H9 (cell line): ENCODE results near the gene ERCC8. TPM values are rescaled to one million over a fixed set of nuclear protein-coding genes. Genes with fewer than 3 reads are reported as not detected.

Experiments used
- DNase-seq: peaks from one replicate; pipeline ENCODE4 v3.0.0-alpha.2; 2017
- H2AFZ ChIP-seq: one replicate; pipeline ENCODE4 v1.6.1; 2013; ENCODE audit warnings: mild to moderate bottlenecking, low read length, control low read depth, moderate library complexity
- H2AK5ac ChIP-seq: 2 replicates; pipeline ENCODE4 v1.6.1; 2013; ENCODE audit warnings: low read length, control low read depth, mixed read lengths; ENCODE audit not compliant: insufficient read length
- H2BK120ac ChIP-seq: one replicate; pipeline ENCODE4 v1.6.1; 2013; ENCODE audit warnings: low read depth, mild to moderate bottlenecking, low read length, control low read depth, inconsistent platforms; ENCODE audit not compliant: poor library complexity, severe bottlenecking
- H2BK12ac ChIP-seq: 2 replicates; pipeline ENCODE4 v1.6.1; 2013; ENCODE audit warnings: low read length, control low read depth, mixed read lengths, low read depth; ENCODE audit not compliant: insufficient read length
- H2BK15ac ChIP-seq: 2 replicates; pipeline ENCODE4 v1.6.1; 2013; ENCODE audit warnings: low read depth, low read length, control low read depth
- H2BK20ac ChIP-seq: one replicate; pipeline ENCODE4 v1.6.1; 2013; ENCODE audit warnings: low read depth, mild to moderate bottlenecking, low read length, control low read depth, inconsistent platforms; ENCODE audit not compliant: poor library complexity, severe bottlenecking
- H2BK5ac ChIP-seq: 2 replicates; pipeline ENCODE4 v1.6.1; 2013; ENCODE audit warnings: low read length, control low read depth, mixed read lengths; ENCODE audit not compliant: insufficient read length
- H3K14ac ChIP-seq: 2 replicates; pipeline ENCODE4 v1.6.1; 2013; ENCODE audit warnings: low read length, control low read depth; ENCODE audit not compliant: insufficient read depth
- H3K18ac ChIP-seq: 2 replicates; pipeline ENCODE4 v1.6.1; 2013; ENCODE audit warnings: low read depth, mild to moderate bottlenecking, mixed read lengths, low read length, control low read depth; ENCODE audit not compliant: insufficient read length
- H3K23ac ChIP-seq: 2 replicates; pipeline ENCODE4 v1.6.1; 2013; ENCODE audit warnings: low read length, control low read depth, mixed read lengths, low read depth; ENCODE audit not compliant: insufficient read length
- H3K23me2 ChIP-seq: 2 replicates; pipeline ENCODE4 v1.6.1; 2013; ENCODE audit warnings: low read depth, mild to moderate bottlenecking, mixed read lengths, low read length, control low read depth; ENCODE audit not compliant: insufficient read length, poor library complexity, severe bottlenecking
- H3K27ac ChIP-seq: 2 replicates; pipeline ENCODE4 v1.5.1; 2013; ENCODE audit warnings: low read length, control low read depth, mixed read lengths, low read depth; ENCODE audit not compliant: insufficient read length
- H3K27me3 ChIP-seq: 2 replicates; pipeline ENCODE4 v1.6.1; 2013; ENCODE audit warnings: low read length, control low read depth, inconsistent platforms; ENCODE audit not compliant: insufficient read depth
- H3K4ac ChIP-seq: 2 replicates; pipeline ENCODE4 v1.6.1; 2013; ENCODE audit warnings: low read depth, mild to moderate bottlenecking, control low read depth, inconsistent platforms, low read length, moderate library complexity
- H3K4me1 ChIP-seq: 2 replicates; pipeline ENCODE4 v1.6.1; 2013; ENCODE audit warnings: low read length, control low read depth, inconsistent platforms; ENCODE audit not compliant: insufficient read depth
- H3K4me2 ChIP-seq: 2 replicates; pipeline ENCODE4 v1.6.1; 2013; ENCODE audit warnings: low read length, control low read depth, mixed read lengths; ENCODE audit not compliant: insufficient read length, insufficient read depth
- H3K56ac ChIP-seq: 2 replicates; pipeline ENCODE4 v1.6.1; 2013; ENCODE audit warnings: low read depth, mild to moderate bottlenecking, mixed read lengths, low read length, control low read depth; ENCODE audit not compliant: insufficient read length
- H3K79me1 ChIP-seq: 2 replicates; pipeline ENCODE4 v1.6.1; 2013; ENCODE audit warnings: low read depth, mild to moderate bottlenecking, moderate library complexity, low read length, control low read depth, inconsistent platforms; ENCODE audit not compliant: insufficient read depth, poor library complexity, severe bottlenecking
- H3K79me2 ChIP-seq: 2 replicates; pipeline ENCODE4 v1.6.1; 2013; ENCODE audit warnings: low read length, control low read depth, inconsistent platforms; ENCODE audit not compliant: insufficient read depth
- H3K9ac ChIP-seq: 2 replicates; pipeline ENCODE4 v1.6.1; 2013; ENCODE audit warnings: low read length, control low read depth, mixed read lengths; ENCODE audit not compliant: insufficient read length; ENCODE audit errors: extremely low read depth
- H3K9me3 ChIP-seq: one replicate; pipeline ENCODE4 v1.6.1; 2013; ENCODE audit warnings: low read depth, low read length, inconsistent platforms; ENCODE audit not compliant: control insufficient read depth
- H3T11ph ChIP-seq: one replicate; pipeline ENCODE4 v1.6.1; 2013; ENCODE audit warnings: mild to moderate bottlenecking, low read length, control low read depth, inconsistent platforms
- H4K20me1 ChIP-seq: one replicate; pipeline ENCODE4 v1.6.1; 2013; ENCODE audit not compliant: control insufficient read depth, insufficient read length, insufficient read depth
- H4K5ac ChIP-seq: 2 replicates; pipeline ENCODE4 v1.6.1; 2013; ENCODE audit warnings: low read depth, mild to moderate bottlenecking, mixed read lengths, low read length, control low read depth; ENCODE audit not compliant: insufficient read length
- H4K8ac ChIP-seq: replicated peaks from 2 replicates; pipeline ENCODE4 v1.6.1; 2013; ENCODE audit warnings: low read length, control low read depth, mixed read lengths, low read depth; ENCODE audit not compliant: insufficient read length
- H4K91ac ChIP-seq: 2 replicates; pipeline ENCODE4 v1.6.1; 2013; ENCODE audit warnings: low read depth, mild to moderate bottlenecking, moderate library complexity, mixed read lengths, low read length, control low read depth; ENCODE audit not compliant: insufficient read length
- H3K27ac Mint-ChIP-seq, 3 experiments: 2 replicates in 2 of 3; 3 replicates in 1 of 3; pipeline ENCODE4 v1.8.0; 2020 to 2021; ENCODE audit warnings: mixed read lengths in 3 of 3, mild to moderate bottlenecking in 1 of 3, moderate library complexity in 1 of 3
- H3K27me3 Mint-ChIP-seq: 2 replicates; pipeline ENCODE4 v1.8.0; 2021; ENCODE audit warnings: low read depth, mild to moderate bottlenecking, moderate library complexity, mixed read lengths
- H3K36me3 Mint-ChIP-seq, 3 experiments: 2 replicates in 2 of 3; 3 replicates in 1 of 3; pipeline ENCODE4 v1.8.0; 2020 to 2021; ENCODE audit warnings: low read depth in 3 of 3, mixed read lengths in 3 of 3; ENCODE audit not compliant: insufficient read depth in 1 of 3
- H3K4me1 Mint-ChIP-seq, 2 experiments: 2 replicates each; pipeline ENCODE4 v1.8.0; 2020; ENCODE audit warnings: mixed read lengths in 2 of 2
- H3K4me3 Mint-ChIP-seq, 2 experiments: 2 replicates in 1 of 2; 3 replicates in 1 of 2; pipeline ENCODE4 v1.8.0; 2020 to 2021; ENCODE audit warnings: mild to moderate bottlenecking in 2 of 2, mixed read lengths in 2 of 2, moderate library complexity in 1 of 2
- H3K9me3 Mint-ChIP-seq, 2 experiments: 2 replicates in 1 of 2; 3 replicates in 1 of 2; pipeline ENCODE4 v1.8.0; 2020; ENCODE audit warnings: mild to moderate bottlenecking in 2 of 2, mixed read lengths in 2 of 2, moderate library complexity in 1 of 2
- CTCF ChIP-seq: fragments of 200-600 bp; sonication (generic); conservative IDR thresholded peaks from 3 replicates; pipeline ENCODE4 v1.8.0; 2021; ENCODE audit warnings: antibody characterized with exemption, mild to moderate bottlenecking
- total RNA-seq: library from RNA; stranded (reverse); gene quantifications from 2 replicates; pipeline ENCODE4 v1.2.1, GENCODE V29; 2021

Gene ERCC8
- total RNA-seq, 1 experiment from 2014 or later = 18.0 TPM

- Histone ChIP-seq H2AFZ (no peak overlapping the region), H3K23ac (no peak overlapping the region), H3K56ac (no peak overlapping the region), H4K8ac (no peak overlapping the region), H3K27me3 (no peaks in the 10 kb centered on the region), H3K4me1 (no peaks in the 10 kb centered on the region), H4K5ac (no peak overlapping the region), H3K14ac (no peak overlapping the region), H2AK5ac (no peak overlapping the region), H3K18ac (no peak overlapping the region), H3K9me3 (no peaks in the 10 kb centered on the region), H4K20me1 (no peaks in the 10 kb centered on the region), H3K79me1 (peaks cover 7% of the 10 kb centered on the region), H2BK12ac (no peak overlapping the region), H3K79me2 (0 out of 2 replicates have a peak, but pooled peaks cover 1% of the 10 kb centered on the region), H3T11ph (no peak overlapping the region), H2BK20ac (no peak overlapping the region), H3K4me2 (no peak overlapping the region), H3K23me2 (no peaks in the 10 kb centered on the region), H2BK15ac (no peak overlapping the region), H3K27ac (no peak overlapping the region), H4K91ac (no peak overlapping the region), H2BK5ac (no peak overlapping the region), H2BK120ac (no peak overlapping the region), H3K4ac (no peak overlapping the region), H3K9ac (no peak overlapping the region)
- H3K4me1 Mint-ChIP-seq = peaks cover 0 to 3% of the 10 kb centered on the region in 2 experiments; a peak in 1 of 4 replicates
- peak; percentile 38; the same call in 1 of the 3 replicates for TF ChIP-seq CTCF
- no peaks in the 10 kb centered on the region for H3K27me3 Mint-ChIP-seq
- no peak overlapping the region for H3K4me3 Mint-ChIP-seq
- no peak for DNase-seq
- peaks cover 0 to 14% (median 12%) of the 10 kb centered on the region in 3 experiments; a peak in 5 of 7 replicates for H3K36me3 Mint-ChIP-seq
- H3K27ac Mint-ChIP-seq = no peak overlapping the region
- H3K9me3 Mint-ChIP-seq = peaks cover 9 to 15% of the 10 kb centered on the region in 2 experiments; a peak in 4 of 5 replicates
These were observed 14.3 kb upstream of the ERCC8 start for GRCh38 chr5:60959156-60959555.
